Lower leg skin (tissue), 3 donors: ENCODE results near the gene FSTL1.

Source experiments
- CTCF ChIP-seq, 3 donors: fragments of 450-650 bp; IDR thresholded peaks; one replicate each; pipeline ENCODE4 v1.5.1; 2016; ENCODE audit warnings: antibody characterized with exemption in 3 of 3, mild to moderate bottlenecking in 3 of 3, moderate library complexity in 2 of 3
- POLR2A ChIP-seq, 2 donors: fragments of 450-650 bp; IDR thresholded peaks; one replicate each; pipeline ENCODE4 v1.6.1; 2016 to 2017; ENCODE audit warnings: antibody characterized with exemption in 2 of 2, mild to moderate bottlenecking in 1 of 2, moderate library complexity in 1 of 2

GRCh38 chr3:120469440-120469839 lies 18.6 kb upstream of the FSTL1 start:
- TF ChIP-seq POLR2A (IDR thresholded peaks at IDR 0.05) (no peak), CTCF (IDR thresholded peaks at IDR 0.05) (no peak)
